ENCODE measurements around the gene TBC1D16.

The TBC1D16 gene

GRCh38 chr17:80006339-80006720, 29.3 kb downstream of the TBC1D16 start:
- TF ChIP-seq ZFX (IDR thresholded peaks at IDR 0.05) (no peak), CTCF (conservative IDR thresholded peaks at IDR 0.05) (0 out of 2 replicates have a peak, but pooled peaks have one; percentile 6)
- H3K27ac ChIP-seq, result no peak overlapping the region; the same call in 1 of the 2 replicates

GRCh38 chr17:80005360-80006338, 30.0 kb downstream of the TBC1D16 start:
- peak; percentile 98 for TF ChIP-seq CTCF (conservative IDR thresholded peaks at IDR 0.05)
- TF ChIP-seq ZFX (IDR thresholded peaks at IDR 0.05), result no peak
- peak overlapping the region; percentile 10; the same call in 1 of the 2 replicates for H3K27ac ChIP-seq

GRCh38 chr17:80003969-80004368, 31.7 kb downstream of the TBC1D16 start:
- H3K27ac ChIP-seq, result no peak overlapping the region
- TF ChIP-seq CTCF (conservative IDR thresholded peaks at IDR 0.05), result no peak
- TF ChIP-seq ZFX (IDR thresholded peaks at IDR 0.05), result no peak

- H3K27ac ChIP-seq, result no peak overlapping the region
- TF ChIP-seq ZFX (IDR thresholded peaks at IDR 0.05), result no peak
- no peak for TF ChIP-seq CTCF (conservative IDR thresholded peaks at IDR 0.05)
Measured at GRCh38 chr17:80002690-80003490, 32.8 kb downstream of the TBC1D16 start.

- H3K27ac ChIP-seq, result no peak overlapping the region
- TF ChIP-seq ZFX (IDR thresholded peaks at IDR 0.05) (no peak), CTCF (conservative IDR thresholded peaks at IDR 0.05) (no peak)
Measured at GRCh38 chr17:80002070-80002641, 33.5 kb downstream of the TBC1D16 start.

- no peak for TF ChIP-seq CTCF (conservative IDR thresholded peaks at IDR 0.05)
- no peak for TF ChIP-seq ZFX (IDR thresholded peaks at IDR 0.05)
- no peak overlapping the region for H3K27ac ChIP-seq
Measured at GRCh38 chr17:80000981-80001775, 34.5 kb downstream of the TBC1D16 start.

Measured in C4-2B (cell line).